HG03460 (cell line): ENCODE data around the gene DDO.
"Not testable (repeated sequence)": the region's sequence is repeated elsewhere in the genome, so short reads cannot be mapped to it uniquely, and the experiment has no call there.

ENCODE experiments used
- ATAC-seq: cut with Tn5 transposase; IDR thresholded peaks from one replicate; pipeline ENCODE4 v1.9.1; 2021; ENCODE audit not compliant: unreplicated experiment

Gene DDO

GRCh38 chr6:110369066-110369465 lies 46.3 kb downstream of the DDO start:
- ATAC-seq, result no peak

DNA sequence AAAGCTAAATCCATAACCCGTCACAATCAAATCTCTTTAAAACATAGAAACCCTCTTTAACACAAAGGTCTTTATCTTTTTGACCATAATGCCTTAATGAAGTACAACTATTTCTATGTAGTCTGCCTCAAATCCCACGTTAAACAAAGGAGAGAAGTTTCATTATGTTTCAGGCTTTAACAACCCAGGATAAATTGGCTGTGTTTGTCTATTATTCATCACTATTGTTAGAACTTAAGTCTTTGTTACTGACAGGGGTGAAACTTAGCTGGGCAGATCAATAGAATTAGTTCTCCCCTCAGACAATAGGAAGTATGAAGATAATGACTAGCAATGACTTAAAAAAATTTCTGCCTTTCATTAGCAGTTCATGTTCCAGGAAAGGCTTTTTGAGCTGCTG lies 47.1 kb downstream of the DDO start:
- no peak for ATAC-seq

- ATAC-seq, result no peak
Observed at GRCh38 chr6:110367825-110368224, 47.5 kb downstream of the DDO start.

DNA sequence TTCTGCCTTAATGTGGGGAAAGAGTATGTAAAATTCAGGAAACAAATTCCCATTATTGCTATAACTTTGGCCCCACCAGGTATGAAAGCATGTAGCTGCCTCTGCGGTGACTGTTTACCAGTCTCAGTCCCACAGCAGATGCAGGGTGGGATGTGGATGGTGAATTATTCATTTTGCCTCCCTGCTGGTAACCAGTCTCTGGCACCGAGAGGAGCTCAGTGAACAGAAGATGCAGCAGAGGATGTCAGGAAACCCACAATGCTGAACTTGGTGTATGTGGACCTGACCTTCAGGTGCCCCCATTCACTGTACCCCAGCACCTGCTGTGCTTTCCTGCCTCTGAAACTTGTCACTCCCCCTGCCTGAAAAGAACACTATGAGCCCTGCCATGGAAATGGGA lies 48.4 kb downstream of the DDO start:
- ATAC-seq, result no peak

GRCh38 chr6:110366256-110366655 lies 49.1 kb downstream of the DDO start:
- no peak for ATAC-seq

DNA sequence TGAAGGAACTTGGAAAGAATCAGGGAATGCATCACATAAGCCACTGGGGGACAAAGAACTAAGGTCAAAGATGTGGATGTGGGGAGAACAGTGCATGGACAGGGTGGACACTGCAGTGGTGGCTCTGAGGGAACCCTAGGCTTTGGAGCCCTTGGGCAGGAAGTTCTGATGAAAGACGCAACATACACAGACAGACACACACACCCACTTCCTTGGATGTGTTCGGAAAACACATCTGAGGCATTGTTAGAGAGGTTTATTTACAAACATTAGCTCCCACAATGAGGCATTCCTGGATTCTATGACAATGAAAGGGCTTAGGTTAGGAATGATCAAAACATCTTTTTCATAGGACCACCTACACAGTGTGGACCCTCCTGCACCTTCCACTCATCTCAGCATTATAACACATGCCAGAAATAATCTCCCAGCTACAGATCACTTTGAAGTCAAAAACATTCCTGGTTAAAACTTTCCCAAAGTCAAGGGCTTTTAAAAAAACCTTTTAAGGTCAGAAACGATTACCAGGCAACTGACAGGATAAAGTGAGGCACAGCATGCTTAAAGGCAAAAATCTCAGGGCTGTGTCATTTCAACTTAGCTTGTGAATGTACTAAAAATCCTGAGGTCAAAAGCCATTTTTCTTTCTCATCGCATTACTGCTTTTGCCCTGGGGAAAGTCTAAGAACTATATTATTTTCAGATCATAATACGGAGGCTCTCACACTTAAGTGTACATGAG lies 50.8 kb downstream of the DDO start:
- no peak for ATAC-seq

GRCh38 chr6:110363748-110364147 lies 51.6 kb downstream of the DDO start:
- no peak for ATAC-seq

GRCh38 chr6:110360676-110361075 lies 54.7 kb downstream of the DDO start:
- no peak for ATAC-seq

DNA sequence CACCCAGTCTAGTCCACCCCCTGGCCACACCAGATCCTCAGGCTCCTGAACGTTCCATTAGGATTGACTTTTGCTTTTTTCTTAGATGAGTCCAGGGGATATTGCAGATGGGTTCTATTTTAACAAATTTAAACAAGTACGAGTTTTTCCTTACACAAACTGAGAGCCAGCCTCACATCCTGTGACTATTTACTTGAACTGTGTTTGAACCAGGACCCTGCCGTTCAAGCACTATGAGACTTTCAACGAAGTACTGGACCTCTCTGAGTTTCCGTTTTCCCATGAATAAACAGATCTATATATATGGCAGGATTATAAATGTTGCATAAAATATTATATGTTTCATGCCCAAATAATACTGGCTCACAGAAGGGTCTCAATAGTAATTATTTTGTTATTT lies 55.8 kb downstream of the DDO start:
- ATAC-seq, result no peak

- no peak for ATAC-seq
Observed at GRCh38 chr6:110358553-110359160, 56.7 kb downstream of the DDO start.

- no peak for ATAC-seq
Observed at GRCh38 chr6:110357664-110358552, 57.5 kb downstream of the DDO start, which contains the start of gene METTL24. METTL24 (minus strand) TSS chr6:110358349; CDS start chr6:110358272, 77 bp downstream.

- no peak for ATAC-seq
Observed at GRCh38 chr6:110357298-110357663, 58.1 kb downstream of the DDO start.

- ATAC-seq, result no peak
Observed at GRCh38 chr6:110356778-110357177, 58.6 kb downstream of the DDO start.

DNA sequence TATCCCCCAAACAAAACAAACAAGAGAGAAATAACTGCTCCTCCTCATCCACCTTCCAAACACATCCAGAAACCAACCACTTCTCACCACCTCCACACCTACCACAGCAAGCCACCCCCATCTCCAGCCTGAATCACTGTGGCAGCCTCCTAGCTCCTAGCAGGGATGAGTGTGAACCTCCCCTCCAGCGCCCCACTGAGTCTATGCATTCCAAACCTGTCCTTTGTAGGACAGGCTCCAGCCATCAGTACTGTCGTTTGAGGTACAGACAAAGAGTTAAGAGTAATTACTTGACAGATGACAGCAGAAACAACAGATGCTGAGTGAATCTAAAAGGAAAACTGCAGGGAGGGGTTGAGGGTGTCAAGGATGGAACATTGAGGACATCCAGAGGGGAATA lies 59.6 kb downstream of the DDO start:
- ATAC-seq, result no peak

GRCh38 chr6:110355022-110355421 lies 60.4 kb downstream of the DDO start:
- ATAC-seq, result no peak

DNA sequence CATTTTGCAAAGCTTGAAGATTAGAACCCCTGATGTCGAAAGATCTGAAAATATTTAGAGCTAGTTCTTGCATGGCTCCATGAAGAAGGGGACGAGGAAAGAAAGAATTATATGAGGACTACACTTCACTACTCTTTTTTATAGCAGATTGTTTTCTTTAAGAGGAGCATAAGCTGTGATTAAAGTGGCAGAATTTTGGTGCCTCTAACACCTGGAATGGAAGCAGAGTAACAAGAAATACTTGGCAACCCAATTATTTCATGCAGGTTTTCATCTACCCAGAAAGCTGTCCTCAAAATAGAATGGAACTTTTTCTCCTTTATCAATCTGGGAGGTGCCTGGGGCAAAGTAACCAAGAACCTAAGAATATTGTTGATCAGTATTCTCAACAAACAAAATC lies 61.2 kb downstream of the DDO start:
- ATAC-seq, result no peak

GRCh38 chr6:110353457-110354001 lies 61.8 kb downstream of the DDO start:
- no peak for ATAC-seq

- ATAC-seq, result no peak
Observed at GRCh38 chr6:110352563-110353262, 62.7 kb downstream of the DDO start.

DNA sequence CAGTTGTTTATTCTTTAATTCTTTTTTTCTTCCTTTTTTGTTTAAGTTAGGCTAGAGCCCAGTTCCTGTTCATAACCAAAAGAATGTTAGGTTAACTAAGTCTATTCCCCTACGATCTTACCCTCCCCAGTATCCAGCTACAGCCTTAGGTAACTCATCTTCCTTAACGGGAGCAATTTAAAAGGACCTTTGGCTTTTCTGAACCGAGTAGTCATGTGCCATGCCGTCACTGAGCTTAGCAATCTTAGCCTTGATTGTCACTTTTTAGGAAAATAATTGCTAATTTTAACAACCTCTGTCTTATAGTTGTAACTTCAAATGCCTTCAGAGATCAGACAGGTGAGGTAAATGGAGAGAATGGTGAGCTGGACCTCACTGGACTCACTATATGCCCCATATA lies 63.4 kb downstream of the DDO start:
- ATAC-seq, result no peak

- no peak for ATAC-seq
Observed at GRCh38 chr6:110351546-110351945, 63.8 kb downstream of the DDO start.

GRCh38 chr6:110350593-110350992 lies 64.8 kb downstream of the DDO start:
- not testable (repeated sequence) for ATAC-seq
